ENCODE data around the gene TIMM44. TPM values are rescaled to one million over a fixed set of nuclear protein-coding genes. Genes with fewer than 3 reads are reported as not detected.
A peak's percentile ranks its signal among the peaks of the same experiment; 100 is the strongest.

Gene TIMM44
- total and polyA plus RNA-seq, 7 experiments from 2014 or later = 16.7 to 97.6 (median 67.5) TPM

DNA sequence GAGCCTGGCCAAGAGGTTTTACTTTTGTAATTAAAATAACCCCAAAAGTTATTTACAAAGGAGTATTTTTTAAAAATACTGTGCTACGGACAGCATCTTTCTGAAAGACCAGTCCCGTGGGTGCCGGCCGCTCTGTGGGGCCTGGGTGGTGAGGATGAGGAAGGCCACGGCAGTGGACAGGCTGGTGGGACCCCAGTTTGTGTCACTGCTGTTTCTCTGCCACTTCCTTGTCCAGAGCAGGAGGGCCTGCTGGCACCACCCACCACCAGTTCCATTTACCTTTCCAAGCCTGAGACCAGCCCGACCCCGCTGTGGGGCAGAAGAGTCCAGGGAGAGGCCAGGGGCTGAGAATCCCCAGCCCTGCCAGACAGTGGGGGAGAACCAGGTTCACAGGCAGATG lies 38.2 kb upstream of the TIMM44 start:
- Mint-ChIP-seq H3K4me3 (no peak overlapping the region), H3K9me3 (no peaks in the 10 kb centered on the region), H3K27me3 (no peaks in the 10 kb centered on the region), H3K36me3 (peaks cover 0 to 16% (median 6%) of the 10 kb centered on the region in 5 donors), H3K27ac (no peak overlapping the region), H3K4me1 (peaks cover 0 to 9% (median 5%) of the 10 kb centered on the region in 7 donors)
- Histone ChIP-seq H3K27me3 (ENCODE audit: control insufficient read depth in 2 of 2, insufficient read depth in 2 of 2, low read length in 2 of 2) (no peaks in the 10 kb centered on the region), H3K4me3 (ENCODE audit: low read length) (no peak overlapping the region), H3K36me3 (ENCODE audit: control insufficient read depth in 2 of 3, insufficient read depth in 3 of 3, low read length in 3 of 3) (peaks cover 0 to 99% (median 20%) of the 10 kb centered on the region in 3 experiments), H3K27ac (ENCODE audit: low read depth, low read length) (no peak overlapping the region), H3K9me3 (ENCODE audit: control insufficient read depth in 2 of 3, low read length in 3 of 3) (no peaks in the 10 kb centered on the region), H3K4me1 (ENCODE audit: control insufficient read depth in 2 of 2, insufficient read depth in 2 of 2, low read length in 2 of 2) (no peaks in the 10 kb centered on the region)
- intact Hi-C loops (cut with micrococcal nuclease) = no loop called here
- DNase-seq = no peak
- ATAC-seq = no peak
- CTCF ChIA-PET = no interaction called here
- POLR2A ChIA-PET = no interaction called here

DNA sequence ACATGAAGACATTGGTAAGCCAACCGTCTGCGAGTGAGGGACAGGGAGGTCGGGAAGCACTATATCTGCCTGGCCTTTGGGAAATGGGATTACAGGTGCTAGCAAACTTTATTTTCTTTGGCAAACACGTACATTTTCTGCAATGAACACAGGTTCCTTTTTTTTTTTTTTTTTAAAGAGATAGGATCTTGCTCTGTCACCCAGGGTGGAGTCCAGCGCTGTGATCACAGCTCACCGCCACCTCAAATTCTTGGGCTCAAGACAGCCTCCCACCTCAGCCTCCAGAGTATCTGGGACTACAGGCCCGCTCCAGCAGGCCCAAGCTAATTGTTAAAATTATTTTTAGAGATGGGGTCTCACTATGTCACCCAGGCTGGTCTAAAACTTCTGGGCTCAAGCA lies 37.7 kb upstream of the TIMM44 start:
- H3K4me1 Mint-ChIP-seq = peaks cover 0 to 8% (median 1%) of the 10 kb centered on the region in 7 donors
- peaks cover 0 to 99% (median 17%) of the 10 kb centered on the region in 3 experiments for H3K36me3 ChIP-seq (ENCODE audit: control insufficient read depth in 2 of 3, insufficient read depth in 3 of 3, low read length in 3 of 3)
- CTCF ChIA-PET = no interaction called here
- no peaks in the 10 kb centered on the region for H3K9me3 Mint-ChIP-seq
- no peaks in the 10 kb centered on the region for H3K4me1 ChIP-seq (ENCODE audit: control insufficient read depth in 2 of 2, insufficient read depth in 2 of 2, low read length in 2 of 2)
- no peaks in the 10 kb centered on the region for H3K27me3 ChIP-seq (ENCODE audit: control insufficient read depth in 2 of 2, insufficient read depth in 2 of 2, low read length in 2 of 2)
- no peak overlapping the region for H3K4me3 Mint-ChIP-seq
- H3K9me3 ChIP-seq (ENCODE audit: control insufficient read depth in 2 of 3, low read length in 3 of 3) = no peaks in the 10 kb centered on the region
- no peak overlapping the region for H3K27ac ChIP-seq (ENCODE audit: low read depth, low read length)
- DNase-seq = no peak
- POLR2A ChIA-PET = no interaction called here
- H3K4me3 ChIP-seq (ENCODE audit: low read length) = no peak overlapping the region
- ATAC-seq = no peak
- intact Hi-C loops (cut with micrococcal nuclease) = no loop called here
- H3K36me3 Mint-ChIP-seq = peaks cover 0 to 16% (median 6%) of the 10 kb centered on the region in 5 donors
- H3K27ac Mint-ChIP-seq = peak overlapping the region in 1 of 9 donors; percentile 19
- H3K27me3 Mint-ChIP-seq = no peaks in the 10 kb centered on the region

DNA sequence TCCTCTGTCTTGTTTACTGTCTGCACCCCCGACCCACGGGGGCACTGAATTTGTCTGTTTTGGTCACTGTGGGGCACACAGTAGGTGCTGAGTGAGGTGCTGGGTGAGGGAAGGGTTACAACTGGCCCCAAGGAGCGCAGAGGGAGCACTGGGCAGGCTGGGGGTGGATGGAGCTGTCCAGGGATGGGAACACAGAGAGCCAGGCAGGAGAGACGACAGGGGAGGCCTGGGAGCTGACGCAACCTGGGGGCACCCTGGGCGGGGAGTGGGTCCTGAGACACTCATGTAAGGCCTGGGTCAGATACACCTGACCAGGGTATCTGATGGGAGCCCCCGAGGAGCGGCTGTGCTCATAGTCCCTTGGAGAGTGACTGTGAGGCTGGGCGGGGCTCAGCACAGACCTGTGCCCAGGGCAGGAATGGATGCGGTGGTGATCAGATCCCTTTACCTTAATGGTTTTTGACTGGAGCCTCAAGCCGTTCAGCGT lies 37.2 kb upstream of the TIMM44 start:
- Mint-ChIP-seq H3K27me3 (no peaks in the 10 kb centered on the region), H3K27ac (peak overlapping the region in 1 of 9 donors; percentile 74), H3K36me3 (peaks cover 0 to 16% (median 6%) of the 10 kb centered on the region in 5 donors), H3K4me3 (no peak overlapping the region), H3K9me3 (no peaks in the 10 kb centered on the region), H3K4me1 (peaks cover 0 to 5% (median 0%) of the 10 kb centered on the region in 7 donors)
- Histone ChIP-seq H3K27ac (ENCODE audit: low read depth, low read length) (no peak overlapping the region), H3K27me3 (ENCODE audit: control insufficient read depth in 2 of 2, insufficient read depth in 2 of 2, low read length in 2 of 2) (no peaks in the 10 kb centered on the region), H3K36me3 (ENCODE audit: control insufficient read depth in 2 of 3, insufficient read depth in 3 of 3, low read length in 3 of 3) (peaks cover 0 to 94% (median 17%) of the 10 kb centered on the region in 3 experiments), H3K9me3 (ENCODE audit: control insufficient read depth in 2 of 3, low read length in 3 of 3) (no peaks in the 10 kb centered on the region), H3K4me1 (ENCODE audit: control insufficient read depth in 2 of 2, insufficient read depth in 2 of 2, low read length in 2 of 2) (no peaks in the 10 kb centered on the region), H3K4me3 (ENCODE audit: low read length) (no peak overlapping the region)
- CTCF ChIA-PET = no interaction called here
- intact Hi-C loops (cut with micrococcal nuclease) = no loop called here
- POLR2A ChIA-PET = no interaction called here
- ATAC-seq = no peak
- no peak for DNase-seq

DNA sequence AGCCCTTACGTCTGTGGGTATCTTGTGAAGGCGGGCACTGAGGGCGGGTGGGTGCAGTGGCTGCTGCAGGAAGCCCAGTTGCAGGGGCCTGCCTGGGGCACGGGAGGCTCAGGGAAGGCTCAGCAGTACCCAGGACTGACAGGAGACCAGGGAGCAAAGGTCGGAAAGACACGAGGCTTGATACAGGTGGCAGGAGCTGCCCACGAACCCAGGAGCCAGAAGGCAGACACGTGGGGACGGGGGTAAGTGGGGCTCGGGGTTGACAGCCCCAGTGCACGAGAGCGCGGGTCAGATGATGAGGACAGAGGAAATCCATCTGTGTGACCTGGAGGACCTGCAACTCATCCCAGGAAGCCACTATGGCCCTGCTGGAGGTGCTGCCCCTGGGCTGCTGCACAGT lies 36.7 kb upstream of the TIMM44 start:
- no peaks in the 10 kb centered on the region for H3K4me1 ChIP-seq (ENCODE audit: control insufficient read depth in 2 of 2, insufficient read depth in 2 of 2, low read length in 2 of 2)
- ChIA-PET POLR2A (no interaction called here), CTCF (no interaction called here)
- H3K9me3 Mint-ChIP-seq = no peaks in the 10 kb centered on the region
- no peak overlapping the region for H3K4me3 Mint-ChIP-seq
- H3K9me3 ChIP-seq (ENCODE audit: control insufficient read depth in 2 of 3, low read length in 3 of 3) = no peaks in the 10 kb centered on the region
- H3K27me3 Mint-ChIP-seq = no peaks in the 10 kb centered on the region
- peaks cover 0 to 16% (median 6%) of the 10 kb centered on the region in 5 donors for H3K36me3 Mint-ChIP-seq
- H3K27ac ChIP-seq (ENCODE audit: low read depth, low read length) = no peak overlapping the region
- DNase-seq = no peak
- intact Hi-C loops (cut with micrococcal nuclease) = no loop called here
- peak overlapping the region in 1 of 9 donors; percentile 74 for H3K27ac Mint-ChIP-seq
- H3K36me3 ChIP-seq (ENCODE audit: control insufficient read depth in 2 of 3, insufficient read depth in 3 of 3, low read length in 3 of 3) = peaks cover 0 to 94% (median 17%) of the 10 kb centered on the region in 3 experiments
- H3K4me1 Mint-ChIP-seq = peaks cover 0 to 5% (median 0%) of the 10 kb centered on the region in 7 donors
- ATAC-seq = no peak
- H3K27me3 ChIP-seq (ENCODE audit: control insufficient read depth in 2 of 2, insufficient read depth in 2 of 2, low read length in 2 of 2) = no peaks in the 10 kb centered on the region
- no peak overlapping the region for H3K4me3 ChIP-seq (ENCODE audit: low read length)

- no peak for DNase-seq
- H3K9me3 ChIP-seq (ENCODE audit: control insufficient read depth in 2 of 3, low read length in 3 of 3) = no peaks in the 10 kb centered on the region
- ChIA-PET POLR2A (no interaction called here), CTCF (no interaction called here)
- no peak overlapping the region for H3K27ac Mint-ChIP-seq
- no peak for ATAC-seq
- H3K27me3 Mint-ChIP-seq = no peaks in the 10 kb centered on the region
- H3K4me1 Mint-ChIP-seq = peaks cover 0 to 5% (median 0%) of the 10 kb centered on the region in 7 donors
- no peaks in the 10 kb centered on the region for H3K4me1 ChIP-seq (ENCODE audit: control insufficient read depth in 2 of 2, insufficient read depth in 2 of 2, low read length in 2 of 2)
- no peak overlapping the region for H3K4me3 Mint-ChIP-seq
- no peaks in the 10 kb centered on the region for H3K9me3 Mint-ChIP-seq
- no peaks in the 10 kb centered on the region for H3K27me3 ChIP-seq (ENCODE audit: control insufficient read depth in 2 of 2, insufficient read depth in 2 of 2, low read length in 2 of 2)
- H3K4me3 ChIP-seq (ENCODE audit: low read length) = no peak overlapping the region
- H3K36me3 ChIP-seq (ENCODE audit: control insufficient read depth in 2 of 3, insufficient read depth in 3 of 3, low read length in 3 of 3) = peaks cover 0 to 94% (median 17%) of the 10 kb centered on the region in 3 experiments
- no peak overlapping the region for H3K27ac ChIP-seq (ENCODE audit: low read depth, low read length)
- intact Hi-C loops (cut with micrococcal nuclease) = no loop called here
- H3K36me3 Mint-ChIP-seq = peaks cover 0 to 16% (median 6%) of the 10 kb centered on the region in 5 donors
These were observed 36.1 kb upstream of the TIMM44 start for GRCh38 chr19:7979559-7979958.

GRCh38 chr19:7979011-7979410 lies 35.5 kb upstream of the TIMM44 start:
- no peaks in the 10 kb centered on the region for H3K27me3 ChIP-seq (ENCODE audit: control insufficient read depth in 2 of 2, insufficient read depth in 2 of 2, low read length in 2 of 2)
- no peak overlapping the region for H3K27ac ChIP-seq (ENCODE audit: low read depth, low read length)
- no peaks in the 10 kb centered on the region for H3K27me3 Mint-ChIP-seq
- ChIA-PET CTCF (no interaction called here), POLR2A (no interaction called here)
- H3K27ac Mint-ChIP-seq = no peak overlapping the region
- H3K4me3 Mint-ChIP-seq = no peak overlapping the region
- DNase-seq = no peak
- no peaks in the 10 kb centered on the region for H3K9me3 Mint-ChIP-seq
- H3K4me1 Mint-ChIP-seq = peaks cover 0 to 2% (median 0%) of the 10 kb centered on the region in 7 donors
- peaks cover 0 to 11% (median 3%) of the 10 kb centered on the region in 5 donors for H3K36me3 Mint-ChIP-seq
- ATAC-seq = no peak
- no peaks in the 10 kb centered on the region for H3K4me1 ChIP-seq (ENCODE audit: control insufficient read depth in 2 of 2, insufficient read depth in 2 of 2, low read length in 2 of 2)
- H3K9me3 ChIP-seq (ENCODE audit: control insufficient read depth in 2 of 3, low read length in 3 of 3) = no peaks in the 10 kb centered on the region
- H3K36me3 ChIP-seq (ENCODE audit: control insufficient read depth in 2 of 3, insufficient read depth in 3 of 3, low read length in 3 of 3) = peaks cover 0 to 94% (median 14%) of the 10 kb centered on the region in 3 experiments
- intact Hi-C loops (cut with micrococcal nuclease) = no loop called here
- no peak overlapping the region for H3K4me3 ChIP-seq (ENCODE audit: low read length)

- H3K4me1 Mint-ChIP-seq = peaks cover 0 to 2% (median 0%) of the 10 kb centered on the region in 7 donors
- peaks cover 0 to 15% (median 2%) of the 10 kb centered on the region in 5 donors for H3K36me3 Mint-ChIP-seq
- Histone ChIP-seq H3K4me3 (ENCODE audit: low read length) (no peak overlapping the region), H3K27me3 (ENCODE audit: control insufficient read depth in 2 of 2, insufficient read depth in 2 of 2, low read length in 2 of 2) (no peaks in the 10 kb centered on the region), H3K36me3 (ENCODE audit: control insufficient read depth in 2 of 3, insufficient read depth in 3 of 3, low read length in 3 of 3) (peaks cover 0 to 94% (median 7%) of the 10 kb centered on the region in 3 experiments), H3K4me1 (ENCODE audit: control insufficient read depth in 2 of 2, insufficient read depth in 2 of 2, low read length in 2 of 2) (no peaks in the 10 kb centered on the region), H3K27ac (ENCODE audit: low read depth, low read length) (no peak overlapping the region), H3K9me3 (ENCODE audit: control insufficient read depth in 2 of 3, low read length in 3 of 3) (no peaks in the 10 kb centered on the region)
- intact Hi-C loops (cut with micrococcal nuclease) = no loop called here
- no peaks in the 10 kb centered on the region for H3K27me3 Mint-ChIP-seq
- ChIA-PET CTCF (no interaction called here), POLR2A (no interaction called here)
- peak overlapping the region in 1 of 9 donors; percentile 72 for H3K27ac Mint-ChIP-seq
- no peak for ATAC-seq
- no peaks in the 10 kb centered on the region for H3K9me3 Mint-ChIP-seq
- DNase-seq = no peak
- no peak overlapping the region for H3K4me3 Mint-ChIP-seq
These were observed 34.8 kb upstream of the TIMM44 start for GRCh38 chr19:7978179-7978825.
